ENCODE data around the gene NAV2.
A peak's percentile ranks its signal among the peaks of the same experiment; 100 is the strongest.

- no peak for TF ChIP-seq JUNB (IDR thresholded peaks at IDR 0.05; ENCODE audit: unreplicated experiment)
- TF ChIP-seq CTCF (conservative IDR thresholded peaks at IDR 0.05; ENCODE audit: low read depth in 2 of 2): peak; percentile 86 to 96
- no peak for TF ChIP-seq POLR2AphosphoS5 (IDR thresholded peaks at IDR 0.05; ENCODE audit: low read depth)
- TF ChIP-seq REST (IDR thresholded peaks at IDR 0.05; ENCODE audit: unreplicated experiment): no peak
- no peak for TF ChIP-seq CREB1 (CRISPR knock-in tag; IDR thresholded peaks at IDR 0.05; ENCODE audit: low read depth)
- TF ChIP-seq STAT1 (IDR thresholded peaks at IDR 0.05; ENCODE audit: unreplicated experiment): no peak
- TF ChIP-seq EZH2 (IDR thresholded peaks at IDR 0.05; ENCODE audit: low read depth, unreplicated experiment): no peak
- no peak for TF ChIP-seq EZH2phosphoT487 (IDR thresholded peaks at IDR 0.05; ENCODE audit: unreplicated experiment)
- TF ChIP-seq ZNF114 (CRISPR knock-in tag; IDR thresholded peaks at IDR 0.05): no peak
- no peak for TF ChIP-seq ZNF331 (CRISPR knock-in tag; IDR thresholded peaks at IDR 0.05; ENCODE audit: low read depth)
- no peak for TF ChIP-seq ETS1 (IDR thresholded peaks at IDR 0.05)
These were observed 30.1 kb downstream of the NAV2 start for GRCh38 chr11:19742588-19743292.

Measured in GM23338 (cell line).